Brain microvascular endothelial cell (primary cell): ENCODE measurements around the gene GH2.

Source experiments
- DNase-seq: peaks from one replicate; pipeline ENCODE4 v3.0.0-alpha.2; 2020
- H3K27ac ChIP-seq: fragments of 250-450 bp; sonication (Bioruptor Pico); 2 replicates; pipeline ENCODE4 v1.5.1; 2020; ENCODE audit warnings: mild to moderate bottlenecking, moderate library complexity
- H3K27me3 ChIP-seq: fragments of 250-450 bp; sonication (Bioruptor Pico); replicated peaks from 2 replicates; pipeline ENCODE4 v1.5.1; 2020; ENCODE audit warnings: mild to moderate bottlenecking
- H3K36me3 ChIP-seq: fragments of 250-450 bp; sonication (Bioruptor Pico); replicated peaks from 2 replicates; pipeline ENCODE4 v1.5.1; 2020; ENCODE audit warnings: mild to moderate bottlenecking
- H3K4me3 ChIP-seq: 2 replicates; pipeline ENCODE4 v1.5.1; 2011; ENCODE audit warnings: low read depth, mild to moderate bottlenecking, control low read depth, low read length, moderate library complexity
- CTCF ChIP-seq: IDR thresholded peaks from 2 replicates; pipeline ENCODE4 v1.5.1; 2011; ENCODE audit warnings: low read depth, mild to moderate bottlenecking, moderate library complexity, low read length, control low read depth, inconsistent platforms; ENCODE audit errors: missing control alignments
- in situ Hi-C: cut with HindIII; loops from 2 replicates; pipeline ENCODE4 v1.10.0; 2017; ENCODE audit warnings: low sequenced_read_pairs, low pct_ligation_motif_present

The GH2 gene

DNA sequence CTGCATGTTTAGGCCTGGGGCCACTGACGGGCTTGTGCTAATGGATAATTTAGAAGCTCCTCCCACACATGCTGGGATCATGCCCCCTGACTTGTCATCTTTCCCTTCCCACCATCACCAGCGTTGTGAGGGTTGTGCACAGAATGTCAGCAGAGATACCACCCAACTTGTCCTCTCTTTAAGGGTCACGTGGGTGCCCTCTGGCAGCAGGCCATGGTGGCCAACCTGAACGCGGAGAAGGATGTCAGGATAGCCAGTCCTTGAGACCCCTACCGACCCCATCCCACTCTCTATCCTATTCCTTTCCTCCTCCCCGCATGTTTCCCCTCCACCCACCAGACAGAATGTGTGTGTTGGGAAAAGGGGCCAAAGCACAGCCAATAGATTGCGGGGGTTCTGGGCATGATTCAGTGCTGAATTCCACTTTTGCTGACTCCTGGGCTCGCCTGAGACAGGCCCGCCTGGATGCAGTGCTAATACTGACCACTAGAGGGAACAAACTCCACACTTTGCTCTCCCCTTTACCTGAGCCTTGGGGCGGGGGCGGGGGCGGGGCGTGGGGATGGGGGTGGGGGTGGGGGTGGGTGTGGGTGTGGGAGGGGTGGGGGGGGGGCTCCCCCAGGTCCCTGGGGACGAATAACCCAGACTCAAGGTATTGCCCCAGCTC lies at the start of gene GH2:
Gene GH2 (minus strand): TSS at position 10 of the 667 bp plus-strand sequence. CDS start 143 bp downstream, outside the sequence.
- H3K27me3 ChIP-seq, result no peaks in the 10 kb centered on the region
- DNase-seq, result peak; percentile 58
- H3K4me3 ChIP-seq, result no peak within 1 kb of the TSS
- in situ Hi-C loops, result no loop called here
- H3K27ac ChIP-seq, result no peak within 1 kb of the TSS
- TF ChIP-seq CTCF, result peak; percentile 79
- no peaks in the 10 kb centered on the region for H3K36me3 ChIP-seq

- no peak for TF ChIP-seq CTCF
- in situ Hi-C loops, result no loop called here
- DNase-seq, result no peak
- no peaks in the 10 kb centered on the region for H3K27me3 ChIP-seq
- no peak overlapping the region for H3K27ac ChIP-seq
- no peaks in the 10 kb centered on the region for H3K36me3 ChIP-seq
- no peak overlapping the region for H3K4me3 ChIP-seq
These were observed 49.3 kb upstream of the GH2 start for GRCh38 chr17:63930951-63931575.

- no peak for DNase-seq
- Histone ChIP-seq H3K36me3 (no peaks in the 10 kb centered on the region), H3K4me3 (no peak overlapping the region), H3K27me3 (no peaks in the 10 kb centered on the region), H3K27ac (no peak overlapping the region)
- no peak for TF ChIP-seq CTCF
- in situ Hi-C loops, result no loop called here
These were observed 48.4 kb upstream of the GH2 start for GRCh38 chr17:63929860-63930766.

- no peaks in the 10 kb centered on the region for H3K27me3 ChIP-seq
- no peak for DNase-seq
- H3K27ac ChIP-seq, result no peak overlapping the region
- in situ Hi-C loops, result no loop called here
- no peak for TF ChIP-seq CTCF
- H3K36me3 ChIP-seq, result no peaks in the 10 kb centered on the region
- H3K4me3 ChIP-seq, result no peak overlapping the region
These were observed 47.4 kb upstream of the GH2 start for GRCh38 chr17:63928966-63929695.

GRCh38 chr17:63928172-63928666 lies 46.5 kb upstream of the GH2 start:
- DNase-seq, result no peak
- Histone ChIP-seq H3K27me3 (no peaks in the 10 kb centered on the region), H3K4me3 (no peak overlapping the region), H3K27ac (no peak overlapping the region), H3K36me3 (no peaks in the 10 kb centered on the region)
- TF ChIP-seq CTCF, result no peak
- in situ Hi-C loops, result no loop called here
